ENCODE measurements around the gene NUMB. TPM values are rescaled to one million over a fixed set of nuclear protein-coding genes. Genes with fewer than 3 reads are reported as not detected.
A peak's percentile ranks its signal among the peaks of the same experiment; 100 is the strongest.

Gene NUMB
- total RNA-seq, 1 experiment from 2014 or later: 25.0 TPM

- Histone ChIP-seq H3K27me3 (peaks cover 7% of the 10 kb centered on the region; the same call in 1 of the 2 replicates), H3K9me3 (replicated peaks) (no peaks in the 10 kb centered on the region), H3K27ac (no peak overlapping the region), H3K36me3 (no peaks in the 10 kb centered on the region), H3K4me3 (no peak overlapping the region), H3K4me1 (peaks cover 12% of the 10 kb centered on the region)
- DNase-seq: no peak
Observed at GRCh38 chr14:73242357-73242901, 215.9 kb downstream of the NUMB start.

DNA sequence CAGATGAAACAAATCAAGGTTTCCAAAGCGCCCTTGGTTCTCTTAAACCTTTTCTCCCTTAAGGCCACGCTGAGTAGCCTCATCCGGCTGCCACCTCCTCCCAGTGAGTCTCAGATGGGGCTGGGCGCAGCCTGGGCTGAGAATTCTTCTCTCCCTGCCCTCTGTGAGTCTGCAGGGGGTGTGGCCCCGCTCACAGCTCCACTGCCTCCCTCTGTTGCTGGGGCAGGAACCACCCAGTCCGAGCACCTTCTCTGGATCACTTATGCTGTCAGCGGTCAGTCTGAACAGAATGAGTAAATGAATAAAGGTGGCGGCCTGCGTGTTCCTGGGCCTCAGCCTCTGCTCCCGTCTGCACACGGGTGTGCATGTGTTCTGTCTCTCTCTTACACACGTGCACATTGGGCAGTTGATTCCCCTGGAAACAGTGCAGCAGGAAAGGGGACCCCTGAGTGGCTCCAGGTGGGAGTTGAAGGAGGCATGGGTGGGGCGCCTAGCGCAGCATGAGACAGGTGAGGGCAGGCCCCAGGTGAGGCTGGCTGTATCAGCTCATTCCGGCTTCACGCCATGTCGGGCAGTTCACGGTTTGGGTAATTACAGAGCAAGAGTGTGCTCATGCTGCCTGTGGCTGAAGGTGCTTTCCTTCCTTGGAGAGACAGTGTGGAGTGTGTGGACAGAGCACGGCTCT is 216.7 kb downstream of the NUMB start:
- H3K4me1 ChIP-seq: peaks cover 12% of the 10 kb centered on the region
- no peaks in the 10 kb centered on the region for H3K36me3 ChIP-seq
- H3K27me3 ChIP-seq: peaks cover 7% of the 10 kb centered on the region; the same call in 1 of the 2 replicates
- no peak overlapping the region for H3K4me3 ChIP-seq
- no peak for DNase-seq
- H3K9me3 ChIP-seq (replicated peaks): no peaks in the 10 kb centered on the region
- no peak overlapping the region for H3K27ac ChIP-seq

GRCh38 chr14:73240816-73241480 is 217.4 kb downstream of the NUMB start:
- no peaks in the 10 kb centered on the region for H3K9me3 ChIP-seq (replicated peaks)
- H3K27ac ChIP-seq: no peak overlapping the region
- H3K4me3 ChIP-seq: no peak overlapping the region
- DNase-seq: no peak
- H3K4me1 ChIP-seq: peaks cover 12% of the 10 kb centered on the region
- H3K36me3 ChIP-seq: no peaks in the 10 kb centered on the region
- H3K27me3 ChIP-seq: peaks cover 7% of the 10 kb centered on the region; the same call in 1 of the 2 replicates

- peak in 1 of 2 experiments; percentile 27 for DNase-seq
- Histone ChIP-seq H3K27ac (no peak overlapping the region), H3K4me1 (peaks cover 15% of the 10 kb centered on the region), H3K36me3 (no peaks in the 10 kb centered on the region), H3K9me3 (replicated peaks) (no peaks in the 10 kb centered on the region), H3K4me3 (peak overlapping the region; percentile 9; the same call in 1 of the 2 replicates), H3K27me3 (peaks cover 7% of the 10 kb centered on the region; the same call in 1 of the 2 replicates)
Observed at GRCh38 chr14:73239393-73240241, 218.7 kb downstream of the NUMB start.

GRCh38 chr14:73238941-73239340 is 219.4 kb downstream of the NUMB start:
- Histone ChIP-seq H3K9me3 (replicated peaks) (no peaks in the 10 kb centered on the region), H3K4me3 (no peak overlapping the region), H3K27ac (no peak overlapping the region), H3K27me3 (peaks cover 7% of the 10 kb centered on the region; the same call in 1 of the 2 replicates), H3K4me1 (peaks cover 15% of the 10 kb centered on the region), H3K36me3 (no peaks in the 10 kb centered on the region)
- DNase-seq: no peak

GRCh38 chr14:73238424-73238852 is 219.9 kb downstream of the NUMB start:
- Histone ChIP-seq H3K4me3 (no peak overlapping the region), H3K27me3 (peaks cover 7% of the 10 kb centered on the region; the same call in 1 of the 2 replicates), H3K27ac (no peak overlapping the region), H3K36me3 (no peaks in the 10 kb centered on the region), H3K4me1 (peaks cover 15% of the 10 kb centered on the region), H3K9me3 (replicated peaks) (no peaks in the 10 kb centered on the region)
- peak; percentile 35 to 46 for DNase-seq

DNA sequence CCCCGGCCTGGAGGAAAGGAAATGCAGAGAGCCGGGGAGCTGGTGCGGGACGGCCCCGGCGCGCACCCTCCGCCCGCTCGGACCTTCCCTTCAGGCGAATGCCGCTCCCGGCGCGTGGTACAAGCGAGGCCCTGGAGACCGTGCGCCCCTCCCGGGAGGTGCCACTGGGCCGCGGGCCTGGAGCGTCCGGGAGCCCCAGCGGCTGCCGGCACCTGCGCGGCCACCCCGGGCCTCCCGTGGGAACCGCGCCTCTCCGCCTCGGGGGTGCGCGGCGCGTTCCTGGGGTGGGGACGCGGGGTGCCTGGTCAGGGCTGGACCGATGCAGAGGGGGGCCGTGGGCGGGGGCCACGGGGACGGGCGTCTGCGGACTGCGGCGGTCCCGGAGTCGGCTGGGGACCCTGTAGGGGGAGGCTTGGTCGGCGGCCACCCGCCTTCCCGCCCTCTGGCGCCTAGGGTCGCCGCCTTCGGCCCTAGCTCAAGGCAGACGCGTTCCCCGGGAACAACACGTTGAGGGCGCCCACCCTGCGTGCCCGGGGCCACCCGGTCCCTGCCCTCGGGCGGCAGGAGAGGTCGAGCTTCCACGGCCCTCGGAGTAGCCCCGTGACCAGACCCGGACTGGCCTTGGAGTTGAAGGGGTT is 220.4 kb downstream of the NUMB start:
- H3K4me3 ChIP-seq: no peak overlapping the region
- no peak overlapping the region for H3K27ac ChIP-seq
- peaks cover 15% of the 10 kb centered on the region for H3K4me1 ChIP-seq
- H3K9me3 ChIP-seq (replicated peaks): no peaks in the 10 kb centered on the region
- DNase-seq: no peak
- peaks cover 7% of the 10 kb centered on the region; the same call in 1 of the 2 replicates for H3K27me3 ChIP-seq
- no peaks in the 10 kb centered on the region for H3K36me3 ChIP-seq

DNA sequence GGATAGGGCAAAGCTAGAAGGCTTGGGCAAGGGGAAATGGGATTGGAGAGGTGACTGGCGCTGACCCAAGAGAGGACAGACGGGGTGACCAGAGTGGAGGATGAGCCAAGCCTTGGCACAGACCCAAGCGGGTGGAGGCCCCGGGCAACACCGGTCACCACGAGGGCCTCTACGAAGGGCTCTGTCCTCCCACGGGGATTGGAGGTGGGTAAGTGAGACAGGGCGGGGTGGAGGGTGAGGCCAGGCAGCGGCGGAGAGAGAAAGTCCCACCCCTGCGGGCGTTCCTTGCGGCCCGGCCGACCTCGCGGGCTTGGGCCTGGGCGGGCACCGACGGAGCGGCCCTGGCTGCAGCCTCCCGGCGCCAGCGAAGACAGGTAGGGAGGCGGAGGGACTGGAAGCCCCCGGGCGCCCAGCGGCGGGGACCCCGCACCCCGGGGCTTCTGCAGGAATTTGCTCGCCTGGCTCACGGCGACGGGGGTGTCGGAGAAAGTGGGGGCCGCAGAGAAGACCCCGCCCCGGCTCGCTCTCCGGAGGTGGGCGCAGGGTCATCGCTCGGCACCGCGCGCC is 221.0 kb downstream of the NUMB start, which contains the start of gene PAPLN:
PAPLN (plus strand) TSS at position 288 of the 567 bp plus-strand sequence. CDS start 2,273 bp downstream, outside the sequence.
- Histone ChIP-seq H3K4me3 (no peak within 1 kb of the TSS), H3K9me3 (replicated peaks) (no peaks in the 10 kb centered on the region), H3K27me3 (peaks cover 7% of the 10 kb centered on the region; the same call in 1 of the 2 replicates), H3K36me3 (no peaks in the 10 kb centered on the region), H3K27ac (no peak within 1 kb of the TSS), H3K4me1 (peaks cover 12% of the 10 kb centered on the region)
- no peak for DNase-seq

DNA sequence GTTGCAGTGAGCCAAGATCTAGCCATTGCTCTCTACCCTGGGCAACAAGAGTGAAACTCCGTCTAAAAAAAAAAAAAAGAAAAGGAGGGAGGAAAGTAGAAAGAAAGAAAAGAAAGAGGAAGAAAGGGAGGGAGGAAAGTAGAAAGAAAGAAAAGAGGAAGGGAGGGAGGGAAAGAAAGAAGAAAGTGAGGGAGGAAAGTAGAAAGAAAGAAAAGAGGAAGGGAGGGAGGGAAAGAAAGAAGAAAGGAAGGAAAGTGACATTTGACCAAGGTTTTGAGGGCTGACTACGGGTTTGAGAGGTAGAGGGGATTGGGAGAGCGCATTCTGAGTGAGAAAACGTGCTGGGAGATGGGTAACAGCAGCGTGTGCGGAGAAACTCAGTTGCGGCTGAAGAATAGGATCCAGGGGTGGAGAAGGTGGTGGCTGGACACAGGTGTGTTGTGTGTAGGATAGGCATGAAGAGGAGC is 221.6 kb downstream of the NUMB start:
- Histone ChIP-seq H3K9me3 (replicated peaks) (no peaks in the 10 kb centered on the region), H3K4me3 (no peak overlapping the region), H3K27ac (no peak overlapping the region), H3K36me3 (no peaks in the 10 kb centered on the region), H3K27me3 (peaks cover 7% of the 10 kb centered on the region; the same call in 1 of the 2 replicates), H3K4me1 (peaks cover 12% of the 10 kb centered on the region)
- DNase-seq: no peak

- H3K27me3 ChIP-seq: peaks cover 7% of the 10 kb centered on the region; the same call in 1 of the 2 replicates
- peaks cover 12% of the 10 kb centered on the region for H3K4me1 ChIP-seq
- H3K4me3 ChIP-seq: no peak overlapping the region
- H3K9me3 ChIP-seq (replicated peaks): no peaks in the 10 kb centered on the region
- no peak for DNase-seq
- H3K27ac ChIP-seq: no peak overlapping the region
- H3K36me3 ChIP-seq: no peaks in the 10 kb centered on the region
Observed at GRCh38 chr14:73236157-73236556, 222.2 kb downstream of the NUMB start.

GRCh38 chr14:73235531-73236155 is 222.7 kb downstream of the NUMB start:
- DNase-seq: no peak
- H3K27me3 ChIP-seq: peaks cover 7% of the 10 kb centered on the region; the same call in 1 of the 2 replicates
- no peaks in the 10 kb centered on the region for H3K9me3 ChIP-seq (replicated peaks)
- peaks cover 12% of the 10 kb centered on the region for H3K4me1 ChIP-seq
- no peaks in the 10 kb centered on the region for H3K36me3 ChIP-seq
- H3K27ac ChIP-seq: no peak overlapping the region
- no peak overlapping the region for H3K4me3 ChIP-seq

DNA sequence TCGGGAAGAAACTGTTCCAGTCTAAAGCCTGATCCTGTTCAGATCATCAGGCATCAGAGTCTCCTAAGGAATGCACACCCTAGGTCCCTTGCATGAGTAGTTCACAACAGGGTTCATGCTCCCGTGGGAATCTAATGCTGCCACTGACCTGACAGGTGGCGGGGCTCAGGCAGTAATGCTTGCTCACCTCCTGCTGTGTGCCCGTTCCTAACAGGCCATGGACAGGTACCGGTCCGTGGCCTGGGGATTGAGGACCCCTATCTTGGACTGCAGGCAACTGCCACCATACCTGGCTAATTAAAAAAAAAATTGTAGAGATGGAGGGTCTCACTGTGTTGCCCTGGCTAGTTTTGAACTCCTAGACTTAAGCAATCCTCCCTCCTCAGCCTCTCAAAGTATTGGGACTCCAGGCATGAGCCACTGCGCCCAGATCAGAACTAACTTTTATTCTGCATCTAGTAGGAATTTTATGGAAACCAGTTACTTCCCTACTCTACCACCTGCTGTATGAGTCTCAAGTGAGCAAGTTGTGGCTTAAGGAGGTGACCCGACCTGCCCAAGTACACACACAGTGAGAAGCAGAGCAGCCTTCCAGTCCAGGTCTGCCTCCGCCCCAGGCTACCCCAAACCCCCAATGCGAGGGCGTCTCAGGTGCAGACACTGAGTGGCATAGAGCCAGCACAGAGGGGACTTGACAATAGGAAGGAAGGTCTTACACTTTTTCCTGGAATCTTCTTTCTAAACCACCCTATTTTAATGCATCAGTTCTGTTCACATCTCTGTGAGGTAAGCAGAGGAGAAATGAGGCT is 223.6 kb downstream of the NUMB start:
- H3K36me3 ChIP-seq: no peaks in the 10 kb centered on the region

More for the DNA sequence above, 223.6 kb downstream of the NUMB start:
- Histone ChIP-seq H3K4me1 (peaks cover 12% of the 10 kb centered on the region), H3K27me3 (peaks cover 7% of the 10 kb centered on the region; the same call in 1 of the 2 replicates), H3K9me3 (replicated peaks) (no peaks in the 10 kb centered on the region), H3K4me3 (no peak overlapping the region), H3K27ac (no peak overlapping the region)
- DNase-seq: no peak

Data from SJCRH30 (cell line).